ENCODE data around the gene SLC24A3.

GRCh38 chr20:19380211-19380610, 167.8 kb downstream of the SLC24A3 start:
- TF ChIP-seq EZH2 (IDR thresholded peaks at IDR 0.05) = no peak
- TF ChIP-seq POLR2AphosphoS5 (IDR thresholded peaks at IDR 0.05; ENCODE audit: borderline replicate concordance, low read depth, low read length) = no peak
- TF ChIP-seq FOXP2 (optimal IDR thresholded peaks at IDR 0.05; ENCODE audit: control extremely low read depth, extremely low read length, insufficient read depth) = no peak
